Embryonic facial prominence (tissue), 1 donor: ENCODE data around the gene RALGPS1.

Experiments
- DNase-seq: peaks from one replicate; pipeline ENCODE4 v3.0.0-alpha.2; 2016; ENCODE audit errors: extremely low spot score

The RALGPS1 gene

GRCh38 chr9:127078988-127079387 lies 164.4 kb downstream of the RALGPS1 start:
- DNase-seq = no peak

GRCh38 chr9:127079446-127080140 lies 165.0 kb downstream of the RALGPS1 start:
- DNase-seq = no peak

GRCh38 chr9:127081250-127082185 lies 166.9 kb downstream of the RALGPS1 start:
- no peak for DNase-seq

GRCh38 chr9:127083138-127083980 lies 168.8 kb downstream of the RALGPS1 start:
- no peak for DNase-seq

GRCh38 chr9:127084076-127085039 lies 169.8 kb downstream of the RALGPS1 start:
- no peak for DNase-seq

- DNase-seq = no peak
Measured at GRCh38 chr9:127085186-127085585, 170.6 kb downstream of the RALGPS1 start.

- no peak for DNase-seq
Measured at GRCh38 chr9:127086771-127087170, 172.2 kb downstream of the RALGPS1 start.

GRCh38 chr9:127087411-127087810 lies 172.8 kb downstream of the RALGPS1 start:
- DNase-seq = no peak

- no peak for DNase-seq
Measured at GRCh38 chr9:127087836-127088235, 173.3 kb downstream of the RALGPS1 start.

GRCh38 chr9:127088724-127089615 lies 174.4 kb downstream of the RALGPS1 start:
- DNase-seq = no peak

- no peak for DNase-seq
Measured at GRCh38 chr9:127089631-127090081, 175.1 kb downstream of the RALGPS1 start.

- no peak for DNase-seq
Measured at GRCh38 chr9:127090341-127090985, 175.9 kb downstream of the RALGPS1 start.

- DNase-seq = no peak
Measured at GRCh38 chr9:127091526-127091925, 176.9 kb downstream of the RALGPS1 start.

- no peak for DNase-seq
Measured at GRCh38 chr9:127092041-127092608, 177.5 kb downstream of the RALGPS1 start.

- no peak for DNase-seq
Measured at GRCh38 chr9:127093319-127094020, 178.9 kb downstream of the RALGPS1 start.

GRCh38 chr9:127095411-127095810 lies 180.8 kb downstream of the RALGPS1 start:
- no peak for DNase-seq

GRCh38 chr9:127096208-127096607 lies 181.6 kb downstream of the RALGPS1 start:
- DNase-seq = no peak

- DNase-seq = no peak
Measured at GRCh38 chr9:127097683-127098082, 183.1 kb downstream of the RALGPS1 start.
